Measurements from ENCODE around the gene THSD7B. TPM values are rescaled to one million over a fixed set of nuclear protein-coding genes. Genes with fewer than 3 reads are reported as not detected.

The THSD7B gene
- total and polyA plus RNA-seq, 2 experiments from 2014 or later, result 0.86 to 3.8 TPM

DNA sequence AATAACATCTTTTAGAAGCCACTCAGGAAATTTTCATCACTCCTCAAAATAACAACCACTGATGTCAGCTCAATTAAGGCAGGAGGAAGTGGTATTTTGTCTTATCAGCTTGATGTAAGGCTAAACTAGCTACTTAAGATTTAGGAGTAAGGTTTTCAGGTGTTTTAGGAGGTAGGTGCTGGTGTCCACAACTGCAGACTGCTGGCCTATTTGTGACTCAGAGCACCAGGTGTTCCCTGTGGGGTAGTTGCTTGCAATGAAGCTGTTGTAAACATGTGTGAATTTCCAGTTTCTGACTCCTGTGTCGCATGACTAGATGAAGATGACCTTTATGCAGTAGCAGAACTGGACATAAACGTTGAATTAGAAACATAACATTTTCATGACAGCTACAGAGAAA is 164.2 kb downstream of the THSD7B start:
- H3K36me3 Mint-ChIP-seq (ENCODE audit: low read depth), result no peaks in the 10 kb centered on the region
- no peak overlapping the region for H2AFZ ChIP-seq
- H3K4me1 ChIP-seq (ENCODE audit: insufficient read depth), result peaks cover 6% of the 10 kb centered on the region
- no peak for DNase-seq (ENCODE audit: low spot score)
- ATAC-seq, result no peak
- H3K79me2 ChIP-seq (replicated peaks; ENCODE audit: insufficient read depth), result no peaks in the 10 kb centered on the region
- H3K36me3 ChIP-seq (ENCODE audit: insufficient read depth), result no peaks in the 10 kb centered on the region
- no peaks in the 10 kb centered on the region for H3F3A ChIP-seq (replicated peaks; ENCODE audit: low read depth)
- H3K4me2 ChIP-seq, result no peak overlapping the region
- H4K20me1 ChIP-seq (replicated peaks; ENCODE audit: insufficient read depth), result no peaks in the 10 kb centered on the region
- peaks cover 12% of the 10 kb centered on the region for H3K4me1 Mint-ChIP-seq
- no peak overlapping the region for H3K27ac ChIP-seq (ENCODE audit: low read depth)
- no peak overlapping the region for H3K4me3 ChIP-seq
- TF ChIP-seq ZNF114 (CRISPR knock-in tag; IDR thresholded peaks at IDR 0.05) (no peak), CREB1 (CRISPR knock-in tag; IDR thresholded peaks at IDR 0.05; ENCODE audit: low read depth) (no peak), STAT1 (IDR thresholded peaks at IDR 0.05; ENCODE audit: unreplicated experiment) (no peak), NANOG (IDR thresholded peaks at IDR 0.05; ENCODE audit: borderline replicate concordance) (no peak), JUNB (IDR thresholded peaks at IDR 0.05; ENCODE audit: unreplicated experiment) (no peak), POLR2AphosphoS5 (IDR thresholded peaks at IDR 0.05; ENCODE audit: low read depth) (no peak), EZH2 (IDR thresholded peaks at IDR 0.05; ENCODE audit: low read depth, unreplicated experiment) (no peak), ZNF331 (CRISPR knock-in tag; IDR thresholded peaks at IDR 0.05; ENCODE audit: low read depth) (no peak), EZH2phosphoT487 (IDR thresholded peaks at IDR 0.05; ENCODE audit: unreplicated experiment) (no peak)
- TF ChIP-seq, protein P1, sequence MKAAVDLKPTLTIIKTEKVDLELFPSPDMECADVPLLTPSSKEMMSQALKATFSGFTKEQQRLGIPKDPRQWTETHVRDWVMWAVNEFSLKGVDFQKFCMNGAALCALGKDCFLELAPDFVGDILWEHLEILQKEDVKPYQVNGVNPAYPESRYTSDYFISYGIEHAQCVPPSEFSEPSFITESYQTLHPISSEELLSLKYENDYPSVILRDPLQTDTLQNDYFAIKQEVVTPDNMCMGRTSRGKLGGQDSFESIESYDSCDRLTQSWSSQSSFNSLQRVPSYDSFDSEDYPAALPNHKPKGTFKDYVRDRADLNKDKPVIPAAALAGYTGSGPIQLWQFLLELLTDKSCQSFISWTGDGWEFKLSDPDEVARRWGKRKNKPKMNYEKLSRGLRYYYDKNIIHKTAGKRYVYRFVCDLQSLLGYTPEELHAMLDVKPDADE (IDR thresholded peaks at IDR 0.05), result no peak
- TF ChIP-seq, protein P2, sequence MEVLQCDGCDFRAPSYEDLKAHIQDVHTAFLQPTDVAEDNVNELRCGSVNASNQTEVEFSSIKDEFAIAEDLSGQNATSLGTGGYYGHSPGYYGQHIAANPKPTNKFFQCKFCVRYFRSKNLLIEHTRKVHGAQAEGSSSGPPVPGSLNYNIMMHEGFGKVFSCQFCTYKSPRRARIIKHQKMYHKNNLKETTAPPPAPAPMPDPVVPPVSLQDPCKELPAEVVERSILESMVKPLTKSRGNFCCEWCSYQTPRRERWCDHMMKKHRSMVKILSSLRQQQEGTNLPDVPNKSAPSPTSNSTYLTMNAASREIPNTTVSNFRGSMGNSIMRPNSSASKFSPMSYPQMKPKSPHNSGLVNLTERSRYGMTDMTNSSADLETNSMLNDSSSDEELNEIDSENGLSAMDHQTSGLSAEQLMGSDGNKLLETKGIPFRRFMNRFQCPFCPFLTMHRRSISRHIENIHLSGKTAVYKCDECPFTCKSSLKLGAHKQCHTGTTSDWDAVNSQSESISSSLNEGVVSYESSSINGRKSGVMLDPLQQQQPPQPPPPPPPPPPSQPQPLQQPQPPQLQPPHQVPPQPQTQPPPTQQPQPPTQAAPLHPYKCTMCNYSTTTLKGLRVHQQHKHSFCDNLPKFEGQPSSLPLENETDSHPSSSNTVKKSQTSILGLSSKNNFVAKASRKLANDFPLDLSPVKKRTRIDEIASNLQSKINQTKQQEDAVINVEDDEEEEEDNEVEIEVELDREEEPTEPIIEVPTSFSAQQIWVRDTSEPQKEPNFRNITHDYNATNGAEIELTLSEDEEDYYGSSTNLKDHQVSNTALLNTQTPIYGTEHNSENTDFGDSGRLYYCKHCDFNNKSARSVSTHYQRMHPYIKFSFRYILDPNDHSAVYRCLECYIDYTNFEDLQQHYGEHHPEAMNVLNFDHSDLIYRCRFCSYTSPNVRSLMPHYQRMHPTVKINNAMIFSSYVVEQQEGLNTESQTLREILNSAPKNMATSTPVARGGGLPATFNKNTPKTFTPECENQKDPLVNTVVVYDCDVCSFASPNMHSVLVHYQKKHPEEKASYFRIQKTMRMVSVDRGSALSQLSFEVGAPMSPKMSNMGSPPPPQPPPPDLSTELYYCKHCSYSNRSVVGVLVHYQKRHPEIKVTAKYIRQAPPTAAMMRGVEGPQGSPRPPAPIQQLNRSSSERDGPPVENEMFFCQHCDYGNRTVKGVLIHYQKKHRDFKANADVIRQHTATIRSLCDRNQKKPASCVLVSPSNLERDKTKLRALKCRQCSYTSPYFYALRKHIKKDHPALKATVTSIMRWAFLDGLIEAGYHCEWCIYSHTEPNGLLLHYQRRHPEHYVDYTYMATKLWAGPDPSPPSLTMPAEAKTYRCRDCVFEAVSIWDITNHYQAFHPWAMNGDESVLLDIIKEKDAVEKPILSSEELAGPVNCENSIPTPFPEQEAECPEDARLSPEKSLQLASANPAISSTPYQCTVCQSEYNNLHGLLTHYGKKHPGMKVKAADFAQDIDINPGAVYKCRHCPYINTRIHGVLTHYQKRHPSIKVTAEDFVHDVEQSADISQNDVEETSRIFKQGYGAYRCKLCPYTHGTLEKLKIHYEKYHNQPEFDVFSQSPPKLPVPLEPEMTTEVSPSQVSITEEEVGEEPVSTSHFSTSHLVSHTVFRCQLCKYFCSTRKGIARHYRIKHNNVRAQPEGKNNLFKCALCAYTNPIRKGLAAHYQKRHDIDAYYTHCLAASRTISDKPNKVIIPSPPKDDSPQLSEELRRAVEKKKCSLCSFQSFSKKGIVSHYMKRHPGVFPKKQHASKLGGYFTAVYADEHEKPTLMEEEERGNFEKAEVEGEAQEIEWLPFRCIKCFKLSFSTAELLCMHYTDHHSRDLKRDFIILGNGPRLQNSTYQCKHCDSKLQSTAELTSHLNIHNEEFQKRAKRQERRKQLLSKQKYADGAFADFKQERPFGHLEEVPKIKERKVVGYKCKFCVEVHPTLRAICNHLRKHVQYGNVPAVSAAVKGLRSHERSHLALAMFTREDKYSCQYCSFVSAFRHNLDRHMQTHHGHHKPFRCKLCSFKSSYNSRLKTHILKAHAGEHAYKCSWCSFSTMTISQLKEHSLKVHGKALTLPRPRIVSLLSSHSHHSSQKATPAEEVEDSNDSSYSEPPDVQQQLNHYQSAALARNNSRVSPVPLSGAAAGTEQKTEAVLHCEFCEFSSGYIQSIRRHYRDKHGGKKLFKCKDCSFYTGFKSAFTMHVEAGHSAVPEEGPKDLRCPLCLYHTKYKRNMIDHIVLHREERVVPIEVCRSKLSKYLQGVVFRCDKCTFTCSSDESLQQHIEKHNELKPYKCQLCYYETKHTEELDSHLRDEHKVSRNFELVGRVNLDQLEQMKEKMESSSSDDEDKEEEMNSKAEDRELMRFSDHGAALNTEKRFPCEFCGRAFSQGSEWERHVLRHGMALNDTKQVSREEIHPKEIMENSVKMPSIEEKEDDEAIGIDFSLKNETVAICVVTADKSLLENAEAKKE (CRISPR knock-in tag; IDR thresholded peaks at IDR 0.05), result no peak
- TF ChIP-seq, protein P3, sequence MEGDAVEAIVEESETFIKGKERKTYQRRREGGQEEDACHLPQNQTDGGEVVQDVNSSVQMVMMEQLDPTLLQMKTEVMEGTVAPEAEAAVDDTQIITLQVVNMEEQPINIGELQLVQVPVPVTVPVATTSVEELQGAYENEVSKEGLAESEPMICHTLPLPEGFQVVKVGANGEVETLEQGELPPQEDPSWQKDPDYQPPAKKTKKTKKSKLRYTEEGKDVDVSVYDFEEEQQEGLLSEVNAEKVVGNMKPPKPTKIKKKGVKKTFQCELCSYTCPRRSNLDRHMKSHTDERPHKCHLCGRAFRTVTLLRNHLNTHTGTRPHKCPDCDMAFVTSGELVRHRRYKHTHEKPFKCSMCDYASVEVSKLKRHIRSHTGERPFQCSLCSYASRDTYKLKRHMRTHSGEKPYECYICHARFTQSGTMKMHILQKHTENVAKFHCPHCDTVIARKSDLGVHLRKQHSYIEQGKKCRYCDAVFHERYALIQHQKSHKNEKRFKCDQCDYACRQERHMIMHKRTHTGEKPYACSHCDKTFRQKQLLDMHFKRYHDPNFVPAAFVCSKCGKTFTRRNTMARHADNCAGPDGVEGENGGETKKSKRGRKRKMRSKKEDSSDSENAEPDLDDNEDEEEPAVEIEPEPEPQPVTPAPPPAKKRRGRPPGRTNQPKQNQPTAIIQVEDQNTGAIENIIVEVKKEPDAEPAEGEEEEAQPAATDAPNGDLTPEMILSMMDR (conservative IDR thresholded peaks at IDR 0.05; ENCODE audit: low read depth in 2 of 2), result no peak
- TF ChIP-seq, protein P4, sequence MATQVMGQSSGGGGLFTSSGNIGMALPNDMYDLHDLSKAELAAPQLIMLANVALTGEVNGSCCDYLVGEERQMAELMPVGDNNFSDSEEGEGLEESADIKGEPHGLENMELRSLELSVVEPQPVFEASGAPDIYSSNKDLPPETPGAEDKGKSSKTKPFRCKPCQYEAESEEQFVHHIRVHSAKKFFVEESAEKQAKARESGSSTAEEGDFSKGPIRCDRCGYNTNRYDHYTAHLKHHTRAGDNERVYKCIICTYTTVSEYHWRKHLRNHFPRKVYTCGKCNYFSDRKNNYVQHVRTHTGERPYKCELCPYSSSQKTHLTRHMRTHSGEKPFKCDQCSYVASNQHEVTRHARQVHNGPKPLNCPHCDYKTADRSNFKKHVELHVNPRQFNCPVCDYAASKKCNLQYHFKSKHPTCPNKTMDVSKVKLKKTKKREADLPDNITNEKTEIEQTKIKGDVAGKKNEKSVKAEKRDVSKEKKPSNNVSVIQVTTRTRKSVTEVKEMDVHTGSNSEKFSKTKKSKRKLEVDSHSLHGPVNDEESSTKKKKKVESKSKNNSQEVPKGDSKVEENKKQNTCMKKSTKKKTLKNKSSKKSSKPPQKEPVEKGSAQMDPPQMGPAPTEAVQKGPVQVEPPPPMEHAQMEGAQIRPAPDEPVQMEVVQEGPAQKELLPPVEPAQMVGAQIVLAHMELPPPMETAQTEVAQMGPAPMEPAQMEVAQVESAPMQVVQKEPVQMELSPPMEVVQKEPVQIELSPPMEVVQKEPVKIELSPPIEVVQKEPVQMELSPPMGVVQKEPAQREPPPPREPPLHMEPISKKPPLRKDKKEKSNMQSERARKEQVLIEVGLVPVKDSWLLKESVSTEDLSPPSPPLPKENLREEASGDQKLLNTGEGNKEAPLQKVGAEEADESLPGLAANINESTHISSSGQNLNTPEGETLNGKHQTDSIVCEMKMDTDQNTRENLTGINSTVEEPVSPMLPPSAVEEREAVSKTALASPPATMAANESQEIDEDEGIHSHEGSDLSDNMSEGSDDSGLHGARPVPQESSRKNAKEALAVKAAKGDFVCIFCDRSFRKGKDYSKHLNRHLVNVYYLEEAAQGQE (IDR thresholded peaks at IDR 0.05; ENCODE audit: unreplicated experiment), result no peak
- H3K9me3 Mint-ChIP-seq, result peaks cover 10% of the 10 kb centered on the region; the same call in 1 of the 3 replicates
- H3K27me3 Mint-ChIP-seq (ENCODE audit: insufficient read depth, low read depth, poor library complexity), result peaks cover 6% of the 10 kb centered on the region
- H3K27me3 ChIP-seq (ENCODE audit: insufficient read depth), result no peaks in the 10 kb centered on the region
- no peaks in the 10 kb centered on the region for H3K9me2 ChIP-seq (ENCODE audit: insufficient read depth)
- H3K27ac Mint-ChIP-seq, result no peak overlapping the region
- H3K4me3 Mint-ChIP-seq, result no peak overlapping the region
